PC-3 (cell line): Measurements from ENCODE around the gene NOD1. TPM values are rescaled to one million over a fixed set of nuclear protein-coding genes. Genes with fewer than 3 reads are reported as not detected.
"Not testable (repeated sequence)": the region's sequence is repeated elsewhere in the genome, so short reads cannot be mapped to it uniquely, and the experiment has no call there.

ENCODE experiments used
- ATAC-seq: fragments of 200-7000 bp; cut with Tn5 transposase; 2 replicates; pipeline ENCODE4 v1.9.1; 2020; ENCODE audit warnings: mild to moderate bottlenecking, moderate library complexity
- BruUV-seq: library from RNA; stranded (reverse); fragments of 400-500 nt; replicated peaks from 2 replicates; lab custom pipeline; 2021; lab: Mats Ljungman, UMichigan
- CTCF ChIA-PET: fragments of 300-600 bp; sonication (Branson Sonifier 250); formaldehyde crosslinking; loops from one replicate; lab custom pipeline; 2022; ENCODE audit warnings: antibody characterized with exemption; lab: Charles Lee
- POLR2A ChIA-PET: fragments of 300-600 bp; sonication (Branson Sonifier 250); formaldehyde crosslinking; loops from one replicate; lab custom pipeline; 2022; ENCODE audit warnings: antibody characterized with exemption; ENCODE audit not compliant: unreplicated experiment; lab: Charles Lee
- DNase-seq: peaks from one replicate; pipeline ENCODE4 v3.0.0-alpha.2; 2015
- H2AFZ ChIP-seq: fragments of 300-600 bp; sonication (generic); 2 replicates; pipeline ENCODE4 v1.6.0; 2016; ENCODE audit warnings: antibody characterized with exemption, low read length
- H3F3A ChIP-seq: fragments of 300-600 bp; sonication (generic); one replicate; pipeline ENCODE4 v1.6.0; 2017; ENCODE audit warnings: antibody characterized with exemption, low read length, control low read depth, mild to moderate bottlenecking; ENCODE audit not compliant: unreplicated experiment
- H3K27ac ChIP-seq: fragments of 300-600 bp; sonication (generic); 2 replicates; pipeline ENCODE4 v1.5.1; 2016; ENCODE audit warnings: mild to moderate bottlenecking, low read length
- H3K27me3 ChIP-seq: fragments of 300-600 bp; sonication (generic); 2 replicates; pipeline ENCODE4 v1.6.1; 2016; ENCODE audit warnings: low read length, mixed read lengths
- H3K36me3 ChIP-seq: fragments of 300-600 bp; sonication (generic); 2 replicates; pipeline ENCODE4 v1.6.1; 2016; ENCODE audit warnings: low read depth, mixed run types, low read length, mixed read lengths
- H3K4me1 ChIP-seq: fragments of 300-600 bp; sonication (generic); 2 replicates; pipeline ENCODE4 v1.5.1; 2016; ENCODE audit warnings: low read length; ENCODE audit not compliant: insufficient read depth
- H3K4me2 ChIP-seq: fragments of 300-600 bp; sonication (generic); 2 replicates; pipeline ENCODE4 v1.6.0; 2016; ENCODE audit warnings: low read length
- H3K4me3 ChIP-seq: fragments of 300-600 bp; sonication (generic); 2 replicates; pipeline ENCODE4 v1.5.1; 2016; ENCODE audit warnings: mild to moderate bottlenecking, low read length, mixed read lengths
- H3K79me2 ChIP-seq: fragments of 300-600 bp; sonication (generic); 2 replicates; pipeline ENCODE4 v1.6.1; 2017; ENCODE audit warnings: low read length, mixed read lengths
- H3K9ac ChIP-seq: fragments of 300-600 bp; sonication (generic); 2 replicates; pipeline ENCODE4 v1.6.0; 2016; ENCODE audit warnings: mild to moderate bottlenecking, low read length
- H3K9me2 ChIP-seq: fragments of 300-600 bp; sonication (generic); replicated peaks from 2 replicates; pipeline ENCODE4 v1.6.1; 2016; ENCODE audit warnings: mixed run types, low read length, mixed read lengths
- H3K9me3 ChIP-seq: fragments of 300-600 bp; sonication (generic); 2 replicates; pipeline ENCODE4 v1.6.1; 2016; ENCODE audit warnings: low read length, mixed read lengths
- H4K20me1 ChIP-seq: fragments of 300-600 bp; sonication (generic); 2 replicates; pipeline ENCODE4 v1.6.1; 2016; ENCODE audit warnings: low read length, mixed read lengths
- EZH2 ChIP-seq: fragments of 300-600 bp; sonication (generic); IDR thresholded peaks from one replicate; pipeline ENCODE4 v1.6.1; 2017; ENCODE audit warnings: antibody characterized with exemption, mild to moderate bottlenecking, low read length; ENCODE audit not compliant: unreplicated experiment
- EZH2phosphoT487 ChIP-seq: fragments of 300-600 bp; sonication (generic); IDR thresholded peaks from 2 replicates; pipeline ENCODE4 v1.6.1; 2018; ENCODE audit warnings: mild to moderate bottlenecking, antibody characterized with exemption, low read length, borderline replicate concordance
- intact Hi-C: fragments of 100-400 bp; cut with micrococcal nuclease; formaldehyde crosslinking; loops from 2 replicates; pipeline ENCODE4 v1.9.0; 2023
- total RNA-seq: library from RNA; depleted of rRNA; stranded (reverse); fragments of >200 nt; gene quantifications from 2 replicates; pipeline ENCODE4 v1.2.3, GENCODE V29; 2014
- TF ChIP-seq, protein P1 (sequence below): fragments of 300-600 bp; sonication (generic); conservative IDR thresholded peaks from 2 replicates; pipeline ENCODE4 v1.5.1; 2017; ENCODE audit warnings: antibody characterized with exemption, low read depth, mild to moderate bottlenecking, low read length

Gene NOD1
- total RNA-seq, 1 experiment from 2014 or later = 5.9 TPM

DNA sequence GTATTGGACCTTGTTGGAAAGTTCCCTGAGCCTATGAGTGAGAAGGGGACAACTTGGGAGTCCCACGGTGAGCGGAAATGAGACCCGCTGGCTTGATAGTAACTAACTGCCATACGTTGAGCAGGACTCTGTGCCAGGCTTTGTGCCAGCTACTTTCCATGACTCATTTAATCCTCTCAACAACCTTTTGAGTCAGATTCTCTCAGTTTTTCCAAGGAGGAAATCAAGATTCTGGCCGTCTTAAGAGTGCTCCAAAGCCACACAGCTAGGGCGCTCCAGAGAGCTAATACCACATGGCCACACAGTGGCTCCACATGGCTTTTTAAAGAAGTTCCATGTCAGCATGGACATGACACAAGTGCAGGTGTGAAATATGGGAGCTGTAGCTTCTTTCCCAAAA lies 55.7 kb downstream of the NOD1 start:
- Histone ChIP-seq H3K79me2 (no peaks in the 10 kb centered on the region), H4K20me1 (no peaks in the 10 kb centered on the region), H3K27me3 (no peaks in the 10 kb centered on the region), H3K36me3 (no peaks in the 10 kb centered on the region), H2AFZ (no peak overlapping the region), H3K4me3 (no peak overlapping the region), H3K9me2 (no peaks in the 10 kb centered on the region), H3F3A (no peaks in the 10 kb centered on the region), H3K4me2 (no peak overlapping the region), H3K4me1 (no peaks in the 10 kb centered on the region), H3K9me3 (no peaks in the 10 kb centered on the region), H3K9ac (no peak overlapping the region), H3K27ac (no peak overlapping the region)
- ATAC-seq (no peak), DNase-seq (peak; percentile 8)
- ChIA-PET POLR2A (no interaction called here), CTCF (no interaction called here)
- TF ChIP-seq EZH2 = no peak
- TF ChIP-seq, protein P1, sequence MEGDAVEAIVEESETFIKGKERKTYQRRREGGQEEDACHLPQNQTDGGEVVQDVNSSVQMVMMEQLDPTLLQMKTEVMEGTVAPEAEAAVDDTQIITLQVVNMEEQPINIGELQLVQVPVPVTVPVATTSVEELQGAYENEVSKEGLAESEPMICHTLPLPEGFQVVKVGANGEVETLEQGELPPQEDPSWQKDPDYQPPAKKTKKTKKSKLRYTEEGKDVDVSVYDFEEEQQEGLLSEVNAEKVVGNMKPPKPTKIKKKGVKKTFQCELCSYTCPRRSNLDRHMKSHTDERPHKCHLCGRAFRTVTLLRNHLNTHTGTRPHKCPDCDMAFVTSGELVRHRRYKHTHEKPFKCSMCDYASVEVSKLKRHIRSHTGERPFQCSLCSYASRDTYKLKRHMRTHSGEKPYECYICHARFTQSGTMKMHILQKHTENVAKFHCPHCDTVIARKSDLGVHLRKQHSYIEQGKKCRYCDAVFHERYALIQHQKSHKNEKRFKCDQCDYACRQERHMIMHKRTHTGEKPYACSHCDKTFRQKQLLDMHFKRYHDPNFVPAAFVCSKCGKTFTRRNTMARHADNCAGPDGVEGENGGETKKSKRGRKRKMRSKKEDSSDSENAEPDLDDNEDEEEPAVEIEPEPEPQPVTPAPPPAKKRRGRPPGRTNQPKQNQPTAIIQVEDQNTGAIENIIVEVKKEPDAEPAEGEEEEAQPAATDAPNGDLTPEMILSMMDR = no peak
- no peak for TF ChIP-seq EZH2phosphoT487
- intact Hi-C loops = no loop called here
- no TSS peak for BruUV-seq

DNA sequence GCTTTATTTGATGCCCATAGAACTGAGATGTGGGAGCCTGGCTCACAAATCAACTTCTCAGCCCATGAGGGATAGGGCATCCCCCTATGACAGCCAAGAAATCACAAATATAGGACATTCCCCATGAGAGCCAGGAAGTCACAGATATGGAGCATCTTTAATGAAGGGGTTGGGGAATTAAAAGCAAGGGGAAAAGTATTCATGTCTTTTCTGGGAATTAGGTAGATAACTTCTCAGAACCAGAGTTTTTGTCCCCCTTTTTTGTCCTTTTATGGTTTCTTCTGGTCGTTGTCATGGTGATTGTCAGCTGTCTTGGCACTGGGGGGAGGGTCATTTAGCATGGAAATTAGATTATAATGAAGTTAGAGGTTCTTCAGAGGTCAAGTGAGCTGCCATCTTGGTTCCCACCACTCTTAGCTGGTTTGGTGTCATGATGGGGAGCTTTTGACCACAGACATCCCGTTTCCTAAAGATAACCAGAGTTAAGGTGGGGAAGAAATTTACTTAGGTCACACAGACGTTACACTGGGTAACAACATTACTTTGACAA lies 56.9 kb downstream of the NOD1 start:
- BruUV-seq = no TSS peak
- Histone ChIP-seq H3K9ac (no peak overlapping the region), H4K20me1 (no peaks in the 10 kb centered on the region), H2AFZ (no peak overlapping the region), H3K27me3 (no peaks in the 10 kb centered on the region), H3K27ac (no peak overlapping the region), H3K9me2 (no peaks in the 10 kb centered on the region), H3K36me3 (no peaks in the 10 kb centered on the region), H3K4me1 (no peaks in the 10 kb centered on the region), H3K4me2 (no peak overlapping the region), H3K9me3 (no peaks in the 10 kb centered on the region), H3F3A (no peaks in the 10 kb centered on the region), H3K79me2 (no peaks in the 10 kb centered on the region), H3K4me3 (no peak overlapping the region)
- TF ChIP-seq EZH2phosphoT487 (no peak), EZH2 (no peak)
- TF ChIP-seq, protein P1 = no peak
- CTCF ChIA-PET = no interaction called here
- POLR2A ChIA-PET = no interaction called here
- DNase-seq = no peak
- ATAC-seq = no peak
- intact Hi-C loops = no loop called here

DNA sequence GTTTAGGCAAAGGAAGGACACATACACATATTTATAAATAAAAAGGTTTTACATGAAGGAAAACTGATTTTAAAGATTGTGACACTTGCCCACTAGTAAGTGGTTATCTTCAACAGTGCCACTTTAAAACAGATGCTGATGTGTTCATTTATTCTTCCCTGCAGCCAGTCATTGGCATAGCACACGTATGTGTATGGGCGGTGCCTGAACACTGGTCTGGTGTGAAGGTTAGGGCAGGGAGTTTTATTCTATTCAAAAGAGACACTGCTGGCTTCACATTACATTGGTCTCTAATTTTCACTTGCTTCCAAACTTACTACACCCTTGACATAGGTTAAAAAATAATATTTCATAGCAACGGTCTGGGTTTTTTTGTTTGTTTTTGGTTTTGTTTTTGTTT lies 57.9 kb downstream of the NOD1 start:
- no peaks in the 10 kb centered on the region for H3K9me3 ChIP-seq
- H3K9me2 ChIP-seq = no peaks in the 10 kb centered on the region
- TF ChIP-seq, protein P1 = no peak
- TF ChIP-seq EZH2 = no peak
- no peak for TF ChIP-seq EZH2phosphoT487
- intact Hi-C loops = no loop called here
- no peaks in the 10 kb centered on the region for H3K36me3 ChIP-seq
- H3K79me2 ChIP-seq = no peaks in the 10 kb centered on the region
- DNase-seq = no peak
- POLR2A ChIA-PET = no interaction called here
- H3F3A ChIP-seq = no peaks in the 10 kb centered on the region
- H3K4me3 ChIP-seq = no peak overlapping the region
- H3K4me1 ChIP-seq = no peaks in the 10 kb centered on the region
- H3K27me3 ChIP-seq = no peaks in the 10 kb centered on the region
- no peak overlapping the region for H3K9ac ChIP-seq
- CTCF ChIA-PET = no interaction called here
- H3K27ac ChIP-seq = no peak overlapping the region
- H2AFZ ChIP-seq = no peak overlapping the region
- H4K20me1 ChIP-seq = no peaks in the 10 kb centered on the region
- no peak overlapping the region for H3K4me2 ChIP-seq
- no TSS peak for BruUV-seq
- no peak for ATAC-seq

DNA sequence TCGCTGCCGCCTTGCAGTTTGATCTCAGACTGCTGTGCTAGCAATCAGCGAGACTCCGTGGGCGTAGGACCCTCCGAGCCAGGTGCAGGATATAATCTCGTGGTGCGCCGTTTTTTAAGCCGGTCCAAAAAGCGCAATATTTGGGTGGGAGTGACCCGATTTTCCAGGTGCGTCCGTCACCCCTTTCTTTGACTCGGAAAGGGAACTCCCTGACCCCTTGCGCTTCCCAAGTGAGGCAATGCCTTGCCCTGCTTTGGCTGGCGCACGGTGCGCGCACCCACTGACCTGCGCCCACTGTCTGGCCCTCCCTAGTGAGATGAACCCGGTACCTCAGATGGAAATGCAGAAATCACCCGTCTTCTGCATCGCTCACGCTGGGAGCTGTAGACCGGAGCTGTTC lies 58.5 kb downstream of the NOD1 start:
- H3K27ac ChIP-seq, H3K9ac ChIP-seq, H3K9me2 ChIP-seq, DNase-seq, H3K9me3 ChIP-seq, H3K4me1 ChIP-seq, H4K20me1 ChIP-seq, H3F3A ChIP-seq, H3K36me3 ChIP-seq, POLR2A ChIA-PET, intact Hi-C loops, H3K4me3 ChIP-seq, H2AFZ ChIP-seq, H3K4me2 ChIP-seq, CTCF ChIA-PET, H3K27me3 ChIP-seq, ATAC-seq, H3K79me2 ChIP-seq, BruUV-seq: not testable (repeated sequence)
